Calu3 (cell line): ENCODE results near the gene KIF26A. TPM values are rescaled to one million over a fixed set of nuclear protein-coding genes. Genes with fewer than 3 reads are reported as not detected.

Experiments
- BruUV-seq: library from RNA; stranded (reverse); fragments of 400-500 nt; replicated peaks from 2 replicates; lab custom pipeline; 2021; lab: Mats Ljungman, UMichigan
- CTCF ChIA-PET: fragments of 300-600 bp; sonication (Branson Sonifier 250); formaldehyde crosslinking; loops from one replicate; lab custom pipeline; 2022; ENCODE audit warnings: antibody characterized with exemption; lab: Charles Lee
- DNase-seq: peaks from one replicate; pipeline ENCODE4 v3.0.0; 2022
- H3K27ac Mint-ChIP-seq: one replicate; pipeline ENCODE4 v1.8.0; 2022; ENCODE audit warnings: mixed read lengths; ENCODE audit not compliant: unreplicated experiment
- H3K27me3 Mint-ChIP-seq: one replicate; pipeline ENCODE4 v1.8.0; 2022; ENCODE audit warnings: mixed read lengths; ENCODE audit not compliant: unreplicated experiment
- H3K36me3 Mint-ChIP-seq: one replicate; pipeline ENCODE4 v1.8.0; 2022; ENCODE audit warnings: mild to moderate bottlenecking, moderate library complexity, mixed read lengths; ENCODE audit not compliant: insufficient read depth, unreplicated experiment
- H3K4me1 Mint-ChIP-seq: one replicate; pipeline ENCODE4 v1.8.0; 2022; ENCODE audit warnings: mild to moderate bottlenecking, low read depth, mixed read lengths; ENCODE audit not compliant: unreplicated experiment
- H3K4me3 Mint-ChIP-seq: one replicate; pipeline ENCODE4 v1.8.0; 2022; ENCODE audit warnings: mild to moderate bottlenecking, low read depth, moderate library complexity, mixed read lengths; ENCODE audit not compliant: unreplicated experiment
- H3K9me3 Mint-ChIP-seq: one replicate; pipeline ENCODE4 v1.8.0; 2022; ENCODE audit warnings: low read depth, mixed read lengths; ENCODE audit not compliant: unreplicated experiment
- intact Hi-C: fragments of 100-400 bp; cut with micrococcal nuclease; formaldehyde crosslinking; loops from one replicate; pipeline ENCODE4 v1.10.0; 2022; ENCODE audit not compliant: unreplicated experiment
- total RNA-seq: library from RNA; stranded (reverse); gene quantifications from 2 replicates; pipeline ENCODE4 v1.2.3, GENCODE V29; 2022
- TF ChIP-seq, protein P1 (sequence below): fragments of 200-600 bp; IDR thresholded peaks from one replicate; pipeline ENCODE4 v1.8.0; 2022; ENCODE audit warnings: antibody characterized with exemption; ENCODE audit not compliant: unreplicated experiment

The KIF26A gene
- total RNA-seq, 1 experiment from 2014 or later: 0.07 TPM

DNA sequence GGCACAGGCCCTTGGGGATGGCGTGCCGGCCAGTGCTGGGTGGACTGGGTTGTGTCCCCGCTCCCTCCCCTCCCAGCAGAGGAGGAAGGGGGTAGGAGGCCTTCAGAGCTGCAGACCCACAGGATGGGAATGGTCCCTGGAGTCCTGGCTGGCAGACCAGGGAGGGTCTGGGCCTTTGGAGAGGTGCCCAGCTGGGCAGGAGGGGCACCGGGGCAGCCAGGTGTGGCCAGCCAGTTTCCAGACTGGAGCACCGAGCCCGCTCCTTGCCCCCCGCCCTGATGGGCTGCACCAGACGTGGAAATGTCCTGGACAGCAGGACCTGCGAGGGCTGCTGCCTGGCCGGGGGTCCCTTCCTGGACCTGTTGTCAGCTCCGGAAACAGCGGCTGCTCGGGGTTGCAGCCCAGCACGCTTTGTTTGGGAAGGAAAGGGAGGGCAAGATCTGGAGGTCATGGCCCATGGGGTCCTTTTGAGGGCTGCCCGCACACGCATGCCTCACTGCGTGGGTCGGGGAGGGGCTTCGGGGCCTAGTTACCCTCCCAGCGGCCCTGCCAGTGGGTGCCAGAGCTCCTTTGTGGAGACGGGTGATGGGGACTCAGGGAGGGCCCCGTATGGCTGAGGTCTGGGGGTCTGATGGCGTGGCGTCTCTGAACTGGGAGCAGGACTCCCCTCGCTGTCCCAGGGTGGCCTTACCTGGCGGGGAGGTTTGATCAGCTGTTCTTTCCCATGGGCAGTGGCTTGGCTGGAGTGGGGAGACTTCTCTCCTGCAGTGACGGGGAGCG, 9.1 kb downstream of the KIF26A start:
- no peak overlapping the region for H3K27ac Mint-ChIP-seq
- H3K27me3 Mint-ChIP-seq: peaks cover 62% of the 10 kb centered on the region
- no peaks in the 10 kb centered on the region for H3K36me3 Mint-ChIP-seq
- H3K9me3 Mint-ChIP-seq: no peaks in the 10 kb centered on the region
- no peak overlapping the region for H3K4me3 Mint-ChIP-seq
- TF ChIP-seq, protein P1, sequence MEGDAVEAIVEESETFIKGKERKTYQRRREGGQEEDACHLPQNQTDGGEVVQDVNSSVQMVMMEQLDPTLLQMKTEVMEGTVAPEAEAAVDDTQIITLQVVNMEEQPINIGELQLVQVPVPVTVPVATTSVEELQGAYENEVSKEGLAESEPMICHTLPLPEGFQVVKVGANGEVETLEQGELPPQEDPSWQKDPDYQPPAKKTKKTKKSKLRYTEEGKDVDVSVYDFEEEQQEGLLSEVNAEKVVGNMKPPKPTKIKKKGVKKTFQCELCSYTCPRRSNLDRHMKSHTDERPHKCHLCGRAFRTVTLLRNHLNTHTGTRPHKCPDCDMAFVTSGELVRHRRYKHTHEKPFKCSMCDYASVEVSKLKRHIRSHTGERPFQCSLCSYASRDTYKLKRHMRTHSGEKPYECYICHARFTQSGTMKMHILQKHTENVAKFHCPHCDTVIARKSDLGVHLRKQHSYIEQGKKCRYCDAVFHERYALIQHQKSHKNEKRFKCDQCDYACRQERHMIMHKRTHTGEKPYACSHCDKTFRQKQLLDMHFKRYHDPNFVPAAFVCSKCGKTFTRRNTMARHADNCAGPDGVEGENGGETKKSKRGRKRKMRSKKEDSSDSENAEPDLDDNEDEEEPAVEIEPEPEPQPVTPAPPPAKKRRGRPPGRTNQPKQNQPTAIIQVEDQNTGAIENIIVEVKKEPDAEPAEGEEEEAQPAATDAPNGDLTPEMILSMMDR: no peak
- DNase-seq: no peak
- H3K4me1 Mint-ChIP-seq: no peaks in the 10 kb centered on the region
- intact Hi-C loops: no loop called here
- no TSS peak for BruUV-seq
- CTCF ChIA-PET: no interaction called here

- Mint-ChIP-seq H3K27me3 (peaks cover 51% of the 10 kb centered on the region), H3K9me3 (no peaks in the 10 kb centered on the region), H3K27ac (no peak overlapping the region), H3K4me3 (no peak overlapping the region), H3K36me3 (no peaks in the 10 kb centered on the region), H3K4me1 (no peaks in the 10 kb centered on the region)
- TF ChIP-seq, protein P1: no peak
- intact Hi-C loops: no loop called here
- no TSS peak for BruUV-seq
- CTCF ChIA-PET: no interaction called here
- no peak for DNase-seq
Measured at GRCh38 chr14:104148433-104149277, 10.3 kb downstream of the KIF26A start.

- no peaks in the 10 kb centered on the region for H3K36me3 Mint-ChIP-seq
- CTCF ChIA-PET: no interaction called here
- TF ChIP-seq, protein P1: no peak
- no peaks in the 10 kb centered on the region for H3K4me1 Mint-ChIP-seq
- no peaks in the 10 kb centered on the region for H3K9me3 Mint-ChIP-seq
- no peak overlapping the region for H3K4me3 Mint-ChIP-seq
- peaks cover 48% of the 10 kb centered on the region for H3K27me3 Mint-ChIP-seq
- no TSS peak for BruUV-seq
- no peak for DNase-seq
- intact Hi-C loops: no loop called here
- no peak overlapping the region for H3K27ac Mint-ChIP-seq
Measured at GRCh38 chr14:104149278-104149595, 10.8 kb downstream of the KIF26A start.

GRCh38 chr14:104149617-104150135, 11.3 kb downstream of the KIF26A start:
- Mint-ChIP-seq H3K9me3 (no peaks in the 10 kb centered on the region), H3K4me3 (no peak overlapping the region), H3K27ac (no peak overlapping the region), H3K27me3 (peaks cover 48% of the 10 kb centered on the region), H3K36me3 (no peaks in the 10 kb centered on the region), H3K4me1 (no peaks in the 10 kb centered on the region)
- CTCF ChIA-PET: no interaction called here
- no TSS peak for BruUV-seq
- TF ChIP-seq, protein P1: no peak
- intact Hi-C loops: no loop called here
- no peak for DNase-seq
